GM20000 (cell line): ENCODE data around the gene UCHL1.

Experiments
- DNase-seq: peaks from one replicate; pipeline ENCODE4 v3.0.0; 2012; ENCODE audit warnings: low spot score
- CTCF ChIP-seq: IDR thresholded peaks from 2 replicates; pipeline ENCODE4 v1.5.1; 2012; ENCODE audit warnings: mild to moderate bottlenecking, control low read depth; ENCODE audit errors: extremely low read depth, missing control alignments

Gene UCHL1

GRCh38 chr4:41256740-41257256 lies at the start of gene UCHL1:
UCHL1 (plus strand) TSS chr4:41256928; CDS start chr4:41256977, 49 bp downstream.
- TF ChIP-seq CTCF, result no peak
- peak; percentile 30 for DNase-seq

DNA sequence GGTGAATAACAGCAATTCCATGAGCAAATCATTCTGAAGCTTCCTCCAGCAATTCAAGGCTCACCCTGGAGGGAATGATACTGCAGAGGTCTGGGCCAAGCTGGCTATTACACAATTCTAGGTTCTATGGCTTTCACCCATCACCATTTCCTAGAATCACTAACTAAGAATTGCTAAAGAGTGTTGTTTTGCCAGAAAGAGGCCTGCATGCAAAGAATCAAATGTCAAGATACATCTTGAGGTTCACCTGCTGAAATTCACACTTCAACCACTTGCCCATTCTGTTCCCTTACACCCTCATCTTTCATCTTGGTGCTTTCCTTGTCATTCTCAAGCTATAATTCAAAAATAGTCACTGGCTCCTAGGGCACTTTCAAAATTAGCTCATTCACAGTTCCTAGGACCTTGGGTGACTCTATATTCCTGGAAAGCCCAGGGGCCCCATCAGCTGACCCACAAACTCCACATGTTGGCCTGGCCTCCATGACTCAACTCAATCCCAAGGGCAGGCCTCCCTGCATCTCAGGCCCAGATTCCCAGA lies 49.4 kb upstream of the UCHL1 start:
- TF ChIP-seq CTCF, result no peak
- no peak for DNase-seq

GRCh38 chr4:41209187-41209586 lies 47.5 kb upstream of the UCHL1 start:
- no peak for TF ChIP-seq CTCF

GRCh38 chr4:41209901-41210300 lies 46.8 kb upstream of the UCHL1 start:
- no peak for DNase-seq
- no peak for TF ChIP-seq CTCF

More at GRCh38 chr4:41209187-41209586, 47.5 kb upstream of the UCHL1 start:
- DNase-seq, result no peak

DNA sequence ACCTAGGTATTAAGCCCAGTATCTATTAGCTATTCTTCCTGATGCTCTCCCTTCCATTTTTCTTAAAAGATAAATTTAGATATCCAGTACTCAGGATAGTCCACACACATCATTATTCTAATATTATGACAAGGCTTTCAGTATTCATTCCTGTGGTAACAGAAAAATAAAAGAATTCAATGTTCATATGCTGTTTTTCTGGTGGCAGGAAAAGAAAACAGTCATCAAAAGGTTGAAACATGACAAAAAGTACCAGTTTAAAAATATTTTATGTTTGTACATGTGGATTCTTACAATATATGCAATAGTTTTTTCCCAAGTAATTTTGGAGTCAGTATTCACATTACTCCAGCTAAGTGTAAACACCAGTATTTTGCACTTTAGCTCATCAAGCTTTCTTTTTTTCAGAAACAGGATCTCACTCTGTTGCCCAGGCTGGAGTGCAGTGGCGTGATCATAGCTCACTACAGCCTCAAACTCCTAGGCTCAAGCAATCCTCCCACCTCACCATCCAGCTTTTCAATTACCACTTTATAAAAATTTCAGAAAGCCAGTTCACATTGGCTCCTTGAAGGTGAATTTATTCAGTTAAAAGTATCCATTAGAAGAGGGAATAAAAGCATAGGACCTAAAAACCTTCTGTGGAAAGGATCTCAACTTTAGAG lies 44.6 kb upstream of the UCHL1 start:
- DNase-seq, result no peak
- no peak for TF ChIP-seq CTCF

DNA sequence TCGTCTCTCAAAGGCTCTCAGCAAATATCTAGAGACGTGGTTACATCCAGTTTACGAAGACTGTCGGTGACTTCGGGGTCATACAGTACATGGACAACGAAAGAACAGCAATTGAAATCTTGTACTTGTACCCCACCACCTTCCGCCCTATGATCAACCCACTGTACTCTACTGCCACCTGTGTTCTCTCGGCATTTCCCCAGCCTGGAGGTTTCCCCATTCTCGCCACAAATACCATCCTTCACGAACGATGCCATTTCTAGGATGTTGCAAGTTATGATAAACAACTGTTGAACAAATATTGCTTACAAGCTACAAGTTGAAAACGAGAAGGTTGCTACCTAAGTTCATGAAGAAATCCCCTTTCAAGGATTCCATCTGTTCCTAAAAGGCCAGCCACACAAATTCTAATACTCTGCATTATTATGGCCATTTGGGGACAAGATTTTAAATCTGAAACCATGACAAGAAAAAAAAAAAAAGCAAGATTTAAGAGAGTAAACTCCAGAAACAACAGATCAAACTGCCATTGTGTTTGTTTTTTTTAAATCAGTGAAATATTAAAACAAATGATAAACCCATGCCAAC lies 44.0 kb upstream of the UCHL1 start:
- DNase-seq, result peak; percentile 39
- no peak for TF ChIP-seq CTCF

DNA sequence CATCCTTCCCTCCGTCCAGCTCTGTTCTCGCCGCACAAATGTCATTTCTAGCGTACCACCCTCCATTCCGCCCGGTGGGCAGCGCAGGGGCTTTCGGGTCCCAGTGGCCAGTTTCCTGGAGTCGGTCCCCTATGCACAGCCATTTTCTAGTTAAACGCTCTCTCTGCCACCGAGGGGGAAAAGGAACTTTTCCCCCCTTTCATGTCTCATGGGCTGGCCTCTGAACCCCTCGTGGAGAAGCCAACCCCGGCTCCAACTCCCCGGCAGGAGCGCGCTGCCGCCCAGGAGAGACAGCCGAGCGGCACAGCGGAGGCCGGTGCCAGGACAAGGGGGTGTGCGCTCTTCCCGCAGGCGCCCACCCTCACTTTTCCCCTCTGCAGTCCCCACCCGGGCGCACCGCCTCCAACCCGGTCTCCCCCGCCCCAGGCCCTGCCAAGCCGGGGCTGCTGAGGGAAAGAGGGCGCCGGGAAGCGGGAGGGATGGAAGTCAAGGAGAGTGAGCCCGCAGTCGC lies 43.0 kb upstream of the UCHL1 start:
- peak; percentile 12 for DNase-seq
- TF ChIP-seq CTCF, result no peak
